SK-N-SH (cell line): ENCODE results near the gene PLIN5.
"Not testable (repeated sequence)": the region's sequence is repeated elsewhere in the genome, so short reads cannot be mapped to it uniquely, and the experiment has no call there.

ENCODE experiments used
- RFX5 ChIP-seq: IDR thresholded peaks from 2 replicates; pipeline ENCODE4 v1.6.1; 2012; ENCODE audit warnings: mild to moderate bottlenecking, improper control_type of control experiment, low read length
- YY1 ChIP-seq: IDR thresholded peaks from 2 replicates; pipeline ENCODE4 v1.4.0; 2012; ENCODE audit warnings: low read depth, mild to moderate bottlenecking
- TF ChIP-seq, protein P1 (sequence below): fragments of 200-600 bp; sonication (generic); IDR thresholded peaks from 2 replicates; pipeline ENCODE4 v1.6.1; 2017; ENCODE audit warnings: antibody characterized with exemption, mild to moderate bottlenecking, moderate library complexity

DNA sequence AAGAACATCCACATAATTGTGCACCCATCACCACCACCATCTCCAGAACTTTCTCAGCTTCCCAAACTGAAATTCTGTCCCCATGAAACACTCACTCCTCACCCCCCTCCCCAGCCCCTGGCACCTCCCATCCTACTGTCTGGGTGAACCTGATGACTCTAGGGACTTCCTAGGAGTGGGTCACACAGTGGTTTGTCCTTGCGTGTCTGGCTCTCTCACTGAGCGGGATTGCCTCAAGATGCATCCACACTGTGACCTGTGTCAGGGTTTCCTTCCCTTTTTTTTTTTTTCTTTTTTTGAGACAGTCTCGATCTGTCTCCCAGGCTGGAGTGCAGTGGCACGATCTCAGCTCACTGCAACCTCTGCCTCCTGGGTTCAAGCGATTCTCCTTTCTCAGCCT lies 28.5 kb upstream of the PLIN5 start:
- not testable (repeated sequence) for TF ChIP-seq RFX5, YY1
- TF ChIP-seq, protein P1, sequence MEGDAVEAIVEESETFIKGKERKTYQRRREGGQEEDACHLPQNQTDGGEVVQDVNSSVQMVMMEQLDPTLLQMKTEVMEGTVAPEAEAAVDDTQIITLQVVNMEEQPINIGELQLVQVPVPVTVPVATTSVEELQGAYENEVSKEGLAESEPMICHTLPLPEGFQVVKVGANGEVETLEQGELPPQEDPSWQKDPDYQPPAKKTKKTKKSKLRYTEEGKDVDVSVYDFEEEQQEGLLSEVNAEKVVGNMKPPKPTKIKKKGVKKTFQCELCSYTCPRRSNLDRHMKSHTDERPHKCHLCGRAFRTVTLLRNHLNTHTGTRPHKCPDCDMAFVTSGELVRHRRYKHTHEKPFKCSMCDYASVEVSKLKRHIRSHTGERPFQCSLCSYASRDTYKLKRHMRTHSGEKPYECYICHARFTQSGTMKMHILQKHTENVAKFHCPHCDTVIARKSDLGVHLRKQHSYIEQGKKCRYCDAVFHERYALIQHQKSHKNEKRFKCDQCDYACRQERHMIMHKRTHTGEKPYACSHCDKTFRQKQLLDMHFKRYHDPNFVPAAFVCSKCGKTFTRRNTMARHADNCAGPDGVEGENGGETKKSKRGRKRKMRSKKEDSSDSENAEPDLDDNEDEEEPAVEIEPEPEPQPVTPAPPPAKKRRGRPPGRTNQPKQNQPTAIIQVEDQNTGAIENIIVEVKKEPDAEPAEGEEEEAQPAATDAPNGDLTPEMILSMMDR = not testable (repeated sequence)
